ENCODE data around the gene EPDR1. TPM values are rescaled to one million over a fixed set of nuclear protein-coding genes. Genes with fewer than 3 reads are reported as not detected.

EPDR1 gene
- total and polyA plus RNA-seq, 2 experiments from 2014 or later: 4.4 to 13.8 TPM

- peaks cover 14% of the 10 kb centered on the region for H3K27me3 Mint-ChIP-seq (ENCODE audit: insufficient read depth, low read depth, poor library complexity)
- TF ChIP-seq CTCF (conservative IDR thresholded peaks at IDR 0.05; ENCODE audit: low read depth in 2 of 2) (no peak), CREB1 (CRISPR knock-in tag; IDR thresholded peaks at IDR 0.05; ENCODE audit: low read depth) (no peak), POLR2AphosphoS5 (IDR thresholded peaks at IDR 0.05; ENCODE audit: low read depth) (no peak), EZH2phosphoT487 (IDR thresholded peaks at IDR 0.05; ENCODE audit: unreplicated experiment) (no peak), JUNB (IDR thresholded peaks at IDR 0.05; ENCODE audit: unreplicated experiment) (no peak), ZNF331 (CRISPR knock-in tag; IDR thresholded peaks at IDR 0.05; ENCODE audit: low read depth) (no peak), NANOG (IDR thresholded peaks at IDR 0.05; ENCODE audit: borderline replicate concordance) (no peak), REST (IDR thresholded peaks at IDR 0.05; ENCODE audit: unreplicated experiment) (no peak)
- TF ChIP-seq, protein P1, sequence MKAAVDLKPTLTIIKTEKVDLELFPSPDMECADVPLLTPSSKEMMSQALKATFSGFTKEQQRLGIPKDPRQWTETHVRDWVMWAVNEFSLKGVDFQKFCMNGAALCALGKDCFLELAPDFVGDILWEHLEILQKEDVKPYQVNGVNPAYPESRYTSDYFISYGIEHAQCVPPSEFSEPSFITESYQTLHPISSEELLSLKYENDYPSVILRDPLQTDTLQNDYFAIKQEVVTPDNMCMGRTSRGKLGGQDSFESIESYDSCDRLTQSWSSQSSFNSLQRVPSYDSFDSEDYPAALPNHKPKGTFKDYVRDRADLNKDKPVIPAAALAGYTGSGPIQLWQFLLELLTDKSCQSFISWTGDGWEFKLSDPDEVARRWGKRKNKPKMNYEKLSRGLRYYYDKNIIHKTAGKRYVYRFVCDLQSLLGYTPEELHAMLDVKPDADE (IDR thresholded peaks at IDR 0.05): no peak
- peaks cover 7% of the 10 kb centered on the region; the same call in 2 of the 3 replicates for H3K4me1 Mint-ChIP-seq
- Histone ChIP-seq H4K20me1 (replicated peaks; ENCODE audit: insufficient read depth) (no peaks in the 10 kb centered on the region), H3K4me2 (no peak overlapping the region), H3K4me1 (ENCODE audit: insufficient read depth) (peaks cover 6% of the 10 kb centered on the region; the same call in 1 of the 2 replicates), H3K27ac (ENCODE audit: low read depth) (no peak overlapping the region), H3F3A (replicated peaks; ENCODE audit: low read depth) (no peaks in the 10 kb centered on the region), H3K36me3 (ENCODE audit: insufficient read depth) (no peaks in the 10 kb centered on the region), H3K9me2 (ENCODE audit: insufficient read depth) (0 out of 2 replicates have a peak, but pooled peaks cover under 1% of the 10 kb centered on the region), H2AFZ (no peak overlapping the region), H3K4me3 (no peak overlapping the region), H3K79me2 (replicated peaks; ENCODE audit: insufficient read depth) (0 out of 2 replicates have a peak, but pooled peaks cover 8% of the 10 kb centered on the region), H3K27me3 (ENCODE audit: insufficient read depth) (peaks cover 16% of the 10 kb centered on the region)
- H3K27ac Mint-ChIP-seq: no peak overlapping the region
- H3K4me3 Mint-ChIP-seq: no peak overlapping the region
- H3K36me3 Mint-ChIP-seq (ENCODE audit: low read depth): no peaks in the 10 kb centered on the region; the same call in 2 of the 3 replicates
- H3K9me3 Mint-ChIP-seq: no peaks in the 10 kb centered on the region
- ATAC-seq: no peak
- no peak for DNase-seq (ENCODE audit: low spot score)
These were observed 4.1 kb downstream of the EPDR1 start for GRCh38 chr7:37924491-37925041.
